HEK293T (cell line): ENCODE measurements around the gene USP6.
"Not testable (repeated sequence)": the region's sequence is repeated elsewhere in the genome, so short reads cannot be mapped to it uniquely, and the experiment has no call there.

Experiments
- CTCF ChIA-PET: fragments of 350-600 bp; formaldehyde crosslinking; extraction: SDS; loops from one replicate; lab custom pipeline; 2021; ENCODE audit warnings: antibody characterized with exemption, inconsistent platforms; lab: Yijun Ruan, JAX
- POLR2A ChIA-PET: fragments of 350-600 bp; formaldehyde crosslinking; extraction: SDS; loops from one replicate; lab custom pipeline; 2020; ENCODE audit warnings: antibody characterized with exemption, inconsistent platforms; lab: Yijun Ruan, JAX
- DNase-seq: peaks from one replicate; pipeline ENCODE4 v3.0.0; 2012; ENCODE audit warnings: mixed read lengths; ENCODE audit errors: extremely low spot score
- ARNT ChIP-seq: fragments of 450-650 bp; IDR thresholded peaks from 2 replicates; pipeline ENCODE4 v1.6.1; 2017; ENCODE audit warnings: mild to moderate bottlenecking
- BHLHE40 ChIP-seq: fragments of 450-650 bp; IDR thresholded peaks from 2 replicates; pipeline ENCODE4 v1.6.1; 2016; ENCODE audit warnings: mild to moderate bottlenecking, moderate library complexity, borderline replicate concordance
- CTBP1 ChIP-seq: fragments of 450-650 bp; IDR thresholded peaks from 2 replicates; pipeline ENCODE4 v1.6.1; 2016; ENCODE audit warnings: borderline replicate concordance
- ELF4 ChIP-seq: fragments of 450-650 bp; IDR thresholded peaks from 2 replicates; pipeline ENCODE4 v1.6.1; 2017; ENCODE audit warnings: antibody characterized with exemption
- FOXA1 ChIP-seq: fragments of 450-650 bp; IDR thresholded peaks from 2 replicates; pipeline ENCODE4 v1.6.1; 2016; ENCODE audit warnings: mild to moderate bottlenecking
- FOXK2 ChIP-seq: fragments of 450-650 bp; IDR thresholded peaks from 2 replicates; pipeline ENCODE4 v1.6.1; 2016; ENCODE audit warnings: mild to moderate bottlenecking
- FOXM1 ChIP-seq: fragments of 450-650 bp; IDR thresholded peaks from 2 replicates; pipeline ENCODE4 v1.6.1; 2017; ENCODE audit warnings: mild to moderate bottlenecking, borderline replicate concordance
- HDGF ChIP-seq: fragments of 450-650 bp; IDR thresholded peaks from 2 replicates; pipeline ENCODE4 v1.6.1; 2017; ENCODE audit warnings: antibody characterized with exemption, borderline replicate concordance
- L3MBTL2 ChIP-seq: fragments of 450-650 bp; conservative IDR thresholded peaks from 2 replicates; pipeline ENCODE4 v1.6.1; 2016; ENCODE audit warnings: mild to moderate bottlenecking
- LEF1 ChIP-seq: fragments of 450-650 bp; IDR thresholded peaks from 2 replicates; pipeline ENCODE4 v1.6.1; 2017; ENCODE audit warnings: mild to moderate bottlenecking, borderline replicate concordance
- NFRKB ChIP-seq: fragments of 450-650 bp; IDR thresholded peaks from 2 replicates; pipeline ENCODE4 v1.6.1; 2016; ENCODE audit warnings: mild to moderate bottlenecking, moderate library complexity
- PKNOX1 ChIP-seq: fragments of 450-650 bp; IDR thresholded peaks from 2 replicates; pipeline ENCODE4 v1.6.1; 2016
- SP1 ChIP-seq: fragments of 450-650 bp; IDR thresholded peaks from 2 replicates; pipeline ENCODE4 v1.6.1; 2017
- SUZ12 ChIP-seq: fragments of 450-650 bp; IDR thresholded peaks from 2 replicates; pipeline ENCODE4 v1.6.1; 2016; ENCODE audit warnings: mild to moderate bottlenecking
- TARDBP ChIP-seq: fragments of 450-650 bp; IDR thresholded peaks from 2 replicates; pipeline ENCODE4 v1.6.1; 2016
- ZNF384 ChIP-seq: fragments of 450-650 bp; IDR thresholded peaks from 2 replicates; pipeline ENCODE4 v1.6.1; 2016

USP6 gene

GRCh38 chr17:5099271-5099670 is 16.6 kb upstream of the USP6 start:
- CTCF ChIA-PET, result no interaction called here
- DNase-seq, result no peak
- TF ChIP-seq SP1 (no peak), TARDBP (no peak), PKNOX1 (no peak), ELF4 (no peak), FOXK2 (no peak), BHLHE40 (no peak), SUZ12 (no peak), LEF1 (no peak), CTBP1 (no peak), ARNT (no peak), FOXM1 (no peak)
- POLR2A ChIA-PET, result no interaction called here

GRCh38 chr17:5100832-5101231 is 15.0 kb upstream of the USP6 start:
- ChIA-PET POLR2A (no interaction called here), CTCF (no interaction called here)
- DNase-seq, result no peak
- TF ChIP-seq FOXM1, result no peak
- TF ChIP-seq PKNOX1, result no peak
- TF ChIP-seq SUZ12, result no peak
- no peak for TF ChIP-seq HDGF
- no peak for TF ChIP-seq LEF1
- no peak for TF ChIP-seq ARNT
- TF ChIP-seq CTBP1, result no peak
- no peak for TF ChIP-seq NFRKB
- no peak for TF ChIP-seq TARDBP
- no peak for TF ChIP-seq BHLHE40
- TF ChIP-seq L3MBTL2, result no peak
- no peak for TF ChIP-seq FOXK2
- TF ChIP-seq FOXA1, result no peak

- no peak for TF ChIP-seq SUZ12
- TF ChIP-seq PKNOX1, result no peak
- no peak for TF ChIP-seq HDGF
- TF ChIP-seq L3MBTL2, result no peak
- no peak for TF ChIP-seq FOXK2
- no peak for TF ChIP-seq ZNF384
- ChIA-PET CTCF (no interaction called here), POLR2A (interaction anchor here (1.3 kb wide), 1 partner anchor 143 kb away, joined by 3 read pairs; the partner anchor contains the start of gene SPAG7)
- no peak for DNase-seq
These were observed 5.0 kb upstream of the USP6 start for GRCh38 chr17:5110816-5111215.

- peak; percentile 96 for DNase-seq
- TF ChIP-seq CTBP1, result no peak
- peak; percentile 98 for TF ChIP-seq L3MBTL2
- CTCF ChIA-PET, result no interaction called here
- POLR2A ChIA-PET, result interaction anchor here (1.3 kb wide), 1 partner anchor 144 kb away, joined by 3 read pairs; the partner anchor contains the start of gene SPAG7
These were observed 4.2 kb upstream of the USP6 start, which contains the start of gene ZNF232 for GRCh38 chr17:5111402-5112204. Gene ZNF232, minus strand, starts transcription at chr17:5111878. Its CDS starts 56 bp downstream, at chr17:5111822.

GRCh38 chr17:5118219-5118618 is 2.4 kb downstream of the USP6 start:
- TF ChIP-seq CTBP1, result no peak
- TF ChIP-seq SP1, result no peak
- no peak for TF ChIP-seq ARNT
- no peak for TF ChIP-seq TARDBP
- no peak for TF ChIP-seq ZNF384
- ChIA-PET CTCF (no interaction called here), POLR2A (no interaction called here)
- no peak for DNase-seq

- TF ChIP-seq TARDBP, result no peak
- TF ChIP-seq PKNOX1, result no peak
- TF ChIP-seq L3MBTL2, result no peak
- TF ChIP-seq FOXK2, result no peak
- TF ChIP-seq LEF1, result no peak
- no peak for TF ChIP-seq ARNT
- no peak for TF ChIP-seq SP1
- no peak for TF ChIP-seq CTBP1
- no peak for TF ChIP-seq ZNF384
- TF ChIP-seq FOXA1, result no peak
- no peak for TF ChIP-seq ELF4
- TF ChIP-seq SUZ12, result no peak
- TF ChIP-seq BHLHE40, result no peak
- ChIA-PET POLR2A (no interaction called here), CTCF (no interaction called here)
- DNase-seq, result no peak
These were observed 4.2 kb downstream of the USP6 start for GRCh38 chr17:5120036-5120435.

- DNase-seq, POLR2A ChIA-PET, CTCF ChIA-PET: not testable (repeated sequence)
These were observed 4.8 kb downstream of the USP6 start for GRCh38 chr17:5120436-5121185.
